AG09309 (cell line): ENCODE data around the gene SMPX.

Experiments used
- DNase-seq: peaks from one replicate; pipeline ENCODE4 v3.0.0-alpha.2; 2010; ENCODE audit warnings: low read depth
- H3K4me3 ChIP-seq: 2 replicates; pipeline ENCODE4 v1.5.1; 2011; ENCODE audit warnings: mild to moderate bottlenecking, low read depth, low read length, moderate library complexity; ENCODE audit not compliant: control insufficient read depth
- CTCF ChIP-seq: IDR thresholded peaks from 2 replicates; pipeline ENCODE4 v1.5.1; 2011; ENCODE audit warnings: mild to moderate bottlenecking, low read depth, low read length, inconsistent platforms; ENCODE audit not compliant: insufficient read depth, control insufficient read depth; ENCODE audit errors: missing control alignments

SMPX gene

DNA sequence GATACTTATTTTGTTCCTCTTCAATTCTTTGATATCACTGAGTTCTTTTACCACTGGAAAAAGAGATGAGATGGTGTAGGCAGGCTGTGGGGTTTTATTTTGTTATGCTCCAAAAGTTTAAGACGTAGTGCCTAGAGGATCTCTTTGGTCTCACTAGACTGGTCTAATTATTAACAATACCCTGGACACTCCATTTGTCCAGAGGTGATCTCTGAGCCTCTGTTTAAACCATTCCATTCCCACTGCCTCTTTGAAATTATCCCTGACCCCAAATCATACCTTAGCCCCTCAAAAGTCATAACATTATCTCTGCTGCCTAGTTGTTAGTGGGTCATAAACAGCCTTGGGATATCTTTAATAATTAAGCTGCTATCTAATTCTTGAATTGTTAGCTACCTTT is 24.2 kb downstream of the SMPX start:
- H3K4me3 ChIP-seq: no peak overlapping the region
- TF ChIP-seq CTCF: no peak
- DNase-seq: no peak

- TF ChIP-seq CTCF: no peak
- no peak for DNase-seq
- no peak overlapping the region for H3K4me3 ChIP-seq
Observed at GRCh38 chrX:21730026-21730425, 27.9 kb downstream of the SMPX start.

GRCh38 chrX:21728276-21728968 is 29.5 kb downstream of the SMPX start:
- DNase-seq: no peak
- TF ChIP-seq CTCF: no peak
- H3K4me3 ChIP-seq: no peak overlapping the region

- TF ChIP-seq CTCF: no peak
Observed at GRCh38 chrX:21725916-21726315, 32.0 kb downstream of the SMPX start.

GRCh38 chrX:21725496-21725895 is 32.4 kb downstream of the SMPX start:
- DNase-seq: no peak
- peak; percentile 43 for TF ChIP-seq CTCF
- no peak overlapping the region for H3K4me3 ChIP-seq

More at GRCh38 chrX:21725916-21726315, 32.0 kb downstream of the SMPX start:
- DNase-seq: no peak
- H3K4me3 ChIP-seq: no peak overlapping the region

GRCh38 chrX:21723814-21724213 is 34.1 kb downstream of the SMPX start:
- no peak overlapping the region for H3K4me3 ChIP-seq
- TF ChIP-seq CTCF: no peak
- DNase-seq: no peak
